Parathyroid adenoma (tissue), 2 donors: ENCODE measurements around the gene MC2R.

ENCODE experiments used
- H2AFZ ChIP-seq: fragments of 300-600 bp; sonication (generic); one replicate; pipeline ENCODE4 v1.7.0; 2017; ENCODE audit warnings: antibody characterized with exemption, mild to moderate bottlenecking
- H3K27ac ChIP-seq: fragments of 300-600 bp; sonication (generic); one replicate; pipeline ENCODE4 v1.7.0; 2017
- H3K27me3 ChIP-seq: fragments of 300-600 bp; sonication (generic); one replicate; pipeline ENCODE4 v1.7.0; 2017; ENCODE audit warnings: low read length; ENCODE audit not compliant: control insufficient read depth, insufficient read depth
- H3K36me3 ChIP-seq: fragments of 300-600 bp; sonication (generic); one replicate; pipeline ENCODE4 v1.7.0; 2017; ENCODE audit warnings: low read length; ENCODE audit not compliant: control insufficient read depth, insufficient read depth
- H3K4me1 ChIP-seq: fragments of 300-600 bp; sonication (generic); one replicate; pipeline ENCODE4 v1.7.0; 2017; ENCODE audit warnings: control low read depth
- H3K4me2 ChIP-seq: fragments of 300-600 bp; sonication (generic); one replicate; pipeline ENCODE4 v1.7.0; 2017; ENCODE audit warnings: low read length
- H3K4me3 ChIP-seq: fragments of 300-600 bp; sonication (generic); one replicate; pipeline ENCODE4 v1.7.0; 2017; ENCODE audit warnings: low read depth, low read length
- H3K79me2 ChIP-seq: fragments of 300-600 bp; sonication (generic); one replicate; pipeline ENCODE4 v1.7.0; 2017; ENCODE audit warnings: control low read depth
- H3K9ac ChIP-seq: fragments of 300-600 bp; sonication (generic); one replicate; pipeline ENCODE4 v1.7.0; 2017; ENCODE audit warnings: mild to moderate bottlenecking
- H3K9me3 ChIP-seq: fragments of 300-600 bp; sonication (generic); one replicate; pipeline ENCODE4 v1.7.0; 2017; ENCODE audit warnings: low read length; ENCODE audit not compliant: control insufficient read depth
- TF ChIP-seq, protein P1 (sequence below): fragments of 300-600 bp; sonication (generic); IDR thresholded peaks from one replicate; pipeline ENCODE4 v1.7.0; 2017; ENCODE audit warnings: antibody characterized with exemption, mild to moderate bottlenecking
- donor health status: primary hyperparathyroidism.

The MC2R gene

DNA sequence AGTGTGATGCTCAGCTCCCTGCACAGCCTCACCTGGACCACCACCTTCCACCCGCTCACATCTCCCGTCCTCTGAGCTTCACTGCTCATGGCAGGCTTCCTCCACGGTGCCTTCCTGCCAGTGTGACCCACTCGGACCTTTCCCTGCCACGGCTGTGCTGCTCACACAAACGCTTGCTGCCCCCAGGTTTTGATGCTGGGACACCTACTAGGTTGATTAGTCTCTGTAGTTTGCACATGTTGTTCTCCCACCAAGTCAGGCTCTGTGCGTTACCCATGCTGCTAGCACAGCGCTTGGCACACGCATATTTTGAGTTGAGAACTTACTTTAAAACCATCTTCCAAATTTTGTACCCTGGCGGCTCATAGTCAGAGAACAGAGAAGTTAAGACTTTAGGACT, 2.1 kb downstream of the MC2R start:
- H3K4me2 ChIP-seq, result no peak overlapping the region
- no peaks in the 10 kb centered on the region for H3K9me3 ChIP-seq
- no peaks in the 10 kb centered on the region for H3K27me3 ChIP-seq
- no peaks in the 10 kb centered on the region for H3K36me3 ChIP-seq
- TF ChIP-seq, protein P1, sequence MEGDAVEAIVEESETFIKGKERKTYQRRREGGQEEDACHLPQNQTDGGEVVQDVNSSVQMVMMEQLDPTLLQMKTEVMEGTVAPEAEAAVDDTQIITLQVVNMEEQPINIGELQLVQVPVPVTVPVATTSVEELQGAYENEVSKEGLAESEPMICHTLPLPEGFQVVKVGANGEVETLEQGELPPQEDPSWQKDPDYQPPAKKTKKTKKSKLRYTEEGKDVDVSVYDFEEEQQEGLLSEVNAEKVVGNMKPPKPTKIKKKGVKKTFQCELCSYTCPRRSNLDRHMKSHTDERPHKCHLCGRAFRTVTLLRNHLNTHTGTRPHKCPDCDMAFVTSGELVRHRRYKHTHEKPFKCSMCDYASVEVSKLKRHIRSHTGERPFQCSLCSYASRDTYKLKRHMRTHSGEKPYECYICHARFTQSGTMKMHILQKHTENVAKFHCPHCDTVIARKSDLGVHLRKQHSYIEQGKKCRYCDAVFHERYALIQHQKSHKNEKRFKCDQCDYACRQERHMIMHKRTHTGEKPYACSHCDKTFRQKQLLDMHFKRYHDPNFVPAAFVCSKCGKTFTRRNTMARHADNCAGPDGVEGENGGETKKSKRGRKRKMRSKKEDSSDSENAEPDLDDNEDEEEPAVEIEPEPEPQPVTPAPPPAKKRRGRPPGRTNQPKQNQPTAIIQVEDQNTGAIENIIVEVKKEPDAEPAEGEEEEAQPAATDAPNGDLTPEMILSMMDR, result no peak
- no peak overlapping the region for H3K27ac ChIP-seq
- H3K79me2 ChIP-seq, result no peaks in the 10 kb centered on the region
- H2AFZ ChIP-seq, result no peak overlapping the region
- no peaks in the 10 kb centered on the region for H3K4me1 ChIP-seq
- no peak overlapping the region for H3K9ac ChIP-seq
- no peak overlapping the region for H3K4me3 ChIP-seq

GRCh38 chr18:13912601-13913000, 2.7 kb downstream of the MC2R start:
- H3K79me2 ChIP-seq, result no peaks in the 10 kb centered on the region
- no peak overlapping the region for H2AFZ ChIP-seq
- H3K9ac ChIP-seq, result no peak overlapping the region
- no peak overlapping the region for H3K4me2 ChIP-seq
- TF ChIP-seq, protein P1, result no peak
- H3K9me3 ChIP-seq, result no peaks in the 10 kb centered on the region
- H3K4me3 ChIP-seq, result no peak overlapping the region
- no peaks in the 10 kb centered on the region for H3K27me3 ChIP-seq
- no peak overlapping the region for H3K27ac ChIP-seq
- H3K36me3 ChIP-seq, result no peaks in the 10 kb centered on the region
- no peaks in the 10 kb centered on the region for H3K4me1 ChIP-seq

GRCh38 chr18:13910986-13911385, 4.3 kb downstream of the MC2R start:
- Histone ChIP-seq H3K27ac (no peak overlapping the region), H3K4me3 (no peak overlapping the region), H3K36me3 (no peaks in the 10 kb centered on the region), H3K79me2 (no peaks in the 10 kb centered on the region), H3K4me1 (no peaks in the 10 kb centered on the region), H3K4me2 (no peak overlapping the region), H3K27me3 (no peaks in the 10 kb centered on the region), H3K9me3 (no peaks in the 10 kb centered on the region), H3K9ac (no peak overlapping the region), H2AFZ (no peak overlapping the region)
- TF ChIP-seq, protein P1, result no peak

DNA sequence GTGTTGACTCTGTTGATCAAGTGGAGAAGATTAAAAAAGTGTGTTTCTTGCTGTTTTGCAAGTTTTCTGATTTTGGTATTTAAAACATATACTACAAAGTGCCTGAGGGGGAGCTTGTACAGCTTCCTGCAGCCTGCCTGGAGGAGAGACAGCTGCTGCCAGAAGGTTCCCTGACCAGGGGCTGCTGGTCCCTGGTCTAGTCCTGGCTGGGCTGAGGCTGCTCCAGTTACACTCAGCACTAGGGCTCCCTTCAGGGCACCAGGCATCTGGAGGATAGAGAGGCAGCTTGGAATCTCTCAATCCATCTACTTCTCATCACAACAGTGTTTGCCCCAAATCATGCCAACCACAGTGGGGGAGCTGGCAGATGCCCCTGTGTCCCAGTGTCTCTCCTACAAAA, 4.8 kb downstream of the MC2R start:
- no peak overlapping the region for H3K9ac ChIP-seq
- no peaks in the 10 kb centered on the region for H3K79me2 ChIP-seq
- H3K9me3 ChIP-seq, result no peaks in the 10 kb centered on the region
- H2AFZ ChIP-seq, result no peak overlapping the region
- H3K27ac ChIP-seq, result no peak overlapping the region
- TF ChIP-seq, protein P1, result no peak
- H3K4me3 ChIP-seq, result no peak overlapping the region
- no peaks in the 10 kb centered on the region for H3K4me1 ChIP-seq
- no peaks in the 10 kb centered on the region for H3K27me3 ChIP-seq
- H3K36me3 ChIP-seq, result no peaks in the 10 kb centered on the region
- H3K4me2 ChIP-seq, result no peak overlapping the region

- no peaks in the 10 kb centered on the region for H3K27me3 ChIP-seq
- no peak overlapping the region for H2AFZ ChIP-seq
- no peaks in the 10 kb centered on the region for H3K4me1 ChIP-seq
- H3K36me3 ChIP-seq, result no peaks in the 10 kb centered on the region
- no peak overlapping the region for H3K9ac ChIP-seq
- TF ChIP-seq, protein P1, result no peak
- no peaks in the 10 kb centered on the region for H3K79me2 ChIP-seq
- no peaks in the 10 kb centered on the region for H3K9me3 ChIP-seq
- no peak overlapping the region for H3K27ac ChIP-seq
- H3K4me3 ChIP-seq, result no peak overlapping the region
- no peak overlapping the region for H3K4me2 ChIP-seq
Observed at GRCh38 chr18:13909141-13909940, 6.0 kb downstream of the MC2R start.
